ENCODE results near the gene NUDT16L1.

The NUDT16L1 gene

GRCh38 chr16:4728676-4729075 lies 35.3 kb downstream of the NUDT16L1 start:
- no peaks in the 10 kb centered on the region for H3K79me2 ChIP-seq (ENCODE audit: insufficient read depth, low read length)
- H3K4me3 ChIP-seq (ENCODE audit: low read depth, low read length, poor library complexity, severe bottlenecking), result no peak overlapping the region
- H3K36me3 ChIP-seq (ENCODE audit: insufficient read depth, low read length), result peaks cover 12% of the 10 kb centered on the region; the same call in 1 of the 2 replicates
- TF ChIP-seq EZH2 (IDR thresholded peaks at IDR 0.05; ENCODE audit: borderline replicate concordance, low read length) (no peak), CTCF (IDR thresholded peaks at IDR 0.05; ENCODE audit: low read length) (no peak)
- no peaks in the 10 kb centered on the region for H4K20me1 ChIP-seq (ENCODE audit: insufficient read depth, low read length)
- no peak overlapping the region for H2AFZ ChIP-seq (ENCODE audit: low read length)
- H3K27me3 ChIP-seq (ENCODE audit: insufficient read depth, low read length), result no peaks in the 10 kb centered on the region
- no peaks in the 10 kb centered on the region for H3F3A ChIP-seq (ENCODE audit: insufficient read depth, low read length)
- no peak overlapping the region for H3K4me2 ChIP-seq (ENCODE audit: low read length)
- no peak overlapping the region for H3K27ac ChIP-seq (ENCODE audit: low read depth, low read length, poor library complexity, severe bottlenecking)
- peaks cover 8% of the 10 kb centered on the region for H3K4me1 ChIP-seq (ENCODE audit: insufficient read depth, low read length, severe bottlenecking)
- no peaks in the 10 kb centered on the region for H3K9me2 ChIP-seq (ENCODE audit: low read depth, low read length)
- no peak overlapping the region for H3K9ac ChIP-seq (ENCODE audit: low read length)
- no peaks in the 10 kb centered on the region for H3K9me3 ChIP-seq (ENCODE audit: low read length)

DNA sequence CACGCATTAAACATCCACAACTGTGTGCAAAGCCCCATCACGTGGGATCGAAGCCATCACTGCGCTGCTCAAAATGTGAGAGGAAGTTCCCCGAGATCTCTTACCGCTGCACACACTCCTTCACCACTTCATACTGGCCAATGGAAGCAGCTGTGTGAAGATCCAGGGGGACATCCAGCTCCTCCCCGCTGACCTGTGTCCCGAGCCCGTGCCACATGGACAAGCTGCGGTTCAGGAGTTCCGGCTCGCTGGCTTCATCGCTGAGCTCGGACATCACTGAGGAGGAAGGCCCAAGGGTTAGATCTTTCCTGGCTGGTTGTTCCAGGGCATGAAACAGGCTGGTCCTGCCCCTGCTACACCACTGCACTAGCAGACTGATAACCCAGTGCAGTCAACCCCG lies 36.5 kb downstream of the NUDT16L1 start:
- Histone ChIP-seq H3K4me3 (ENCODE audit: low read depth, low read length, poor library complexity, severe bottlenecking) (no peak overlapping the region), H3K27me3 (ENCODE audit: insufficient read depth, low read length) (no peaks in the 10 kb centered on the region), H3K9ac (ENCODE audit: low read length) (no peak overlapping the region), H3K79me2 (ENCODE audit: insufficient read depth, low read length) (no peaks in the 10 kb centered on the region), H3K9me3 (ENCODE audit: low read length) (no peaks in the 10 kb centered on the region), H3K9me2 (ENCODE audit: low read depth, low read length) (no peaks in the 10 kb centered on the region), H4K20me1 (ENCODE audit: insufficient read depth, low read length) (no peaks in the 10 kb centered on the region), H3F3A (ENCODE audit: insufficient read depth, low read length) (no peaks in the 10 kb centered on the region), H3K36me3 (ENCODE audit: insufficient read depth, low read length) (peaks cover 12% of the 10 kb centered on the region; the same call in 1 of the 2 replicates), H3K4me1 (ENCODE audit: insufficient read depth, low read length, severe bottlenecking) (peaks cover 9% of the 10 kb centered on the region), H3K27ac (ENCODE audit: low read depth, low read length, poor library complexity, severe bottlenecking) (no peak overlapping the region), H3K4me2 (ENCODE audit: low read length) (no peak overlapping the region), H2AFZ (ENCODE audit: low read length) (no peak overlapping the region)
- TF ChIP-seq CTCF (IDR thresholded peaks at IDR 0.05; ENCODE audit: low read length) (no peak), EZH2 (IDR thresholded peaks at IDR 0.05; ENCODE audit: borderline replicate concordance, low read length) (no peak)

DNA sequence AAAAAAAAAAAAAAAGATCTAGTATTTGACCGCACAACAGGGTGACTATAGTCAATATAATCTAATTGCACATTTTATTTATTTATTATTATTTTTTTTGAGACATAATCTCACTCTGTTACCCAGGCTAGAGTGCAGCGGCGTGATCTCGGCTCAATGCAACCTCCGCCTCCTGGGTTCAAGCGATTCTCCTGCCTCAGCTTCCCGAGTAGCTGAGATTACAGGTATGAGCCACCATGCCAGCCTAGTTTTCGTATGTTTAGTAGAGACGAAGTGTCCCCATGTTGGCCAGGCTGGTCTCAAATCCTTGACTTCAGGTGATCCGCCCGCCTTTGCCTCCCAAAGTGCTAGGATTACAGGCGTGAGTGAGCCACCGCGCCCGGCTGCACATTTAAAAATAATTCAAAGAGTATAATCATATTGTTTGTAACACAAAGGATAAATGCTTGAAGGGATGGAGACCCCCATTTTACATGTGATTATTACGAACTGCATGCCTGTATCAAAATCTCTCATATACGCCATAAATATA lies 39.9 kb downstream of the NUDT16L1 start:
- no peak overlapping the region for H3K27ac ChIP-seq (ENCODE audit: low read depth, low read length, poor library complexity, severe bottlenecking)

More for the DNA sequence above, 39.9 kb downstream of the NUDT16L1 start:
- Histone ChIP-seq H3K9me3 (ENCODE audit: low read length) (no peaks in the 10 kb centered on the region), H3K4me3 (ENCODE audit: low read depth, low read length, poor library complexity, severe bottlenecking) (peak overlapping the region; percentile 85), H3K4me2 (ENCODE audit: low read length) (peak overlapping the region; percentile 76), H3K27me3 (ENCODE audit: insufficient read depth, low read length) (no peaks in the 10 kb centered on the region), H3K79me2 (ENCODE audit: insufficient read depth, low read length) (no peaks in the 10 kb centered on the region), H3F3A (ENCODE audit: insufficient read depth, low read length) (no peaks in the 10 kb centered on the region), H3K9me2 (ENCODE audit: low read depth, low read length) (no peaks in the 10 kb centered on the region), H2AFZ (ENCODE audit: low read length) (peak overlapping the region; percentile 45; the same call in 1 of the 2 replicates), H4K20me1 (ENCODE audit: insufficient read depth, low read length) (no peaks in the 10 kb centered on the region), H3K9ac (ENCODE audit: low read length) (peak overlapping the region; percentile 84), H3K4me1 (ENCODE audit: insufficient read depth, low read length, severe bottlenecking) (peaks cover 15% of the 10 kb centered on the region), H3K36me3 (ENCODE audit: insufficient read depth, low read length) (peaks cover 4% of the 10 kb centered on the region; the same call in 1 of the 2 replicates)
- TF ChIP-seq EZH2 (IDR thresholded peaks at IDR 0.05; ENCODE audit: borderline replicate concordance, low read length) (no peak), CTCF (IDR thresholded peaks at IDR 0.05; ENCODE audit: low read length) (no peak)
